OCI-LY3 (cell line): Measurements from ENCODE around the gene VAV2.

Experiments used
- H2AFZ ChIP-seq: fragments of 200-600, 300-600 bp; shearing (Covaris generic); 2 replicates; pipeline ENCODE4 v1.6.0; 2014; ENCODE audit warnings: antibody characterized with exemption, low read depth, low read length
- H3K27ac ChIP-seq: fragments of 200-600, 300-600 bp; sonication (generic); 2 replicates; pipeline ENCODE4 v1.5.1; 2014; ENCODE audit warnings: mild to moderate bottlenecking, low read length, moderate library complexity, mixed read lengths
- H3K27me3 ChIP-seq: fragments of 200-600, 300-600 bp; sonication (generic); 2 replicates; pipeline ENCODE4 v1.6.1; 2014; ENCODE audit warnings: low read depth, low read length, mixed read lengths
- H3K36me3 ChIP-seq: fragments of 200-600, 300-600 bp; sonication (generic); replicated peaks from 2 replicates; pipeline ENCODE3; 2014; ENCODE audit warnings: low read depth, low read length, mixed read lengths
- H3K4me1 ChIP-seq: fragments of 300-600, 200-600 bp; sonication (generic); 2 replicates; pipeline ENCODE4 v1.6.1; 2014; ENCODE audit warnings: low read length, mixed read lengths
- H3K4me2 ChIP-seq: fragments of 200-600, 300-600 bp; sonication (generic); 2 replicates; pipeline ENCODE4 v1.6.1; 2014; ENCODE audit warnings: low read length, mixed read lengths
- H3K4me3 ChIP-seq: fragments of 300-600, 200-600 bp; sonication (generic); 2 replicates; pipeline ENCODE4 v1.5.1; 2014; ENCODE audit warnings: antibody characterized with exemption, mild to moderate bottlenecking, low read length, moderate library complexity
- H3K79me2 ChIP-seq: fragments of 300-600, 200-600 bp; shearing (Covaris generic); 2 replicates; pipeline ENCODE4 v1.6.1; 2014; ENCODE audit warnings: mild to moderate bottlenecking, low read length, mixed read lengths
- H3K9ac ChIP-seq: fragments of 300-600, 200-600 bp; shearing (Covaris generic); 2 replicates; pipeline ENCODE4 v1.6.0; 2014; ENCODE audit warnings: mild to moderate bottlenecking, low read length, moderate library complexity
- H3K9me3 ChIP-seq: fragments of 200-600, 300-600 bp; shearing (Covaris generic); 2 replicates; pipeline ENCODE4 v1.6.1; 2014; ENCODE audit warnings: low read length, mixed read lengths; ENCODE audit not compliant: insufficient read depth
- H4K20me1 ChIP-seq: fragments of 200-600, 300-600 bp; sonication (generic); 2 replicates; pipeline ENCODE4 v1.6.1; 2016; ENCODE audit warnings: low read length, mixed read lengths; ENCODE audit not compliant: insufficient read depth
- CTCF ChIP-seq: fragments of 200-600, 300-600 bp; sonication (generic); IDR thresholded peaks from 2 replicates; pipeline ENCODE4 v1.5.1; 2014; ENCODE audit warnings: antibody characterized with exemption, low read length, low read depth
- EZH2phosphoT487 ChIP-seq: fragments of 200-600 bp; shearing (Covaris generic); IDR thresholded peaks from 2 replicates; pipeline ENCODE4 v1.6.1; 2018; ENCODE audit warnings: antibody characterized with exemption, mixed run types, low read depth

The VAV2 gene

GRCh38 chr9:133995012-133995896 lies 3.1 kb upstream of the VAV2 start:
- Histone ChIP-seq H3K36me3 (no peaks in the 10 kb centered on the region), H3K4me1 (peaks cover 20% of the 10 kb centered on the region), H3K27ac (no peak overlapping the region), H3K4me2 (no peak overlapping the region), H4K20me1 (peaks cover 13% of the 10 kb centered on the region), H2AFZ (no peak overlapping the region), H3K9ac (no peak overlapping the region), H3K79me2 (peaks cover 23% of the 10 kb centered on the region), H3K4me3 (no peak overlapping the region), H3K27me3 (no peaks in the 10 kb centered on the region), H3K9me3 (no peaks in the 10 kb centered on the region)
- TF ChIP-seq EZH2phosphoT487 (no peak), CTCF (peak; percentile 45)

GRCh38 chr9:133994353-133995011 lies 2.4 kb upstream of the VAV2 start:
- Histone ChIP-seq H4K20me1 (peaks cover 21% of the 10 kb centered on the region), H3K27ac (no peak overlapping the region), H3K4me2 (peak overlapping the region; percentile 100; the same call in 1 of the 2 replicates), H3K4me1 (peaks cover 26% of the 10 kb centered on the region), H3K27me3 (no peaks in the 10 kb centered on the region), H3K36me3 (no peaks in the 10 kb centered on the region), H2AFZ (no peak overlapping the region), H3K79me2 (peaks cover 30% of the 10 kb centered on the region), H3K9ac (no peak overlapping the region), H3K4me3 (no peak overlapping the region), H3K9me3 (no peaks in the 10 kb centered on the region)
- TF ChIP-seq EZH2phosphoT487, result no peak
- peak; percentile 93 for TF ChIP-seq CTCF

GRCh38 chr9:133993635-133994253 lies 1.6 kb upstream of the VAV2 start:
- Histone ChIP-seq H3K27me3 (no peaks in the 10 kb centered on the region), H3K9me3 (no peaks in the 10 kb centered on the region), H4K20me1 (peaks cover 24% of the 10 kb centered on the region), H3K36me3 (no peaks in the 10 kb centered on the region), H3K4me2 (peak overlapping the region; percentile 100), H3K79me2 (peaks cover 37% of the 10 kb centered on the region), H3K27ac (no peak overlapping the region), H3K9ac (peak overlapping the region; percentile 94), H2AFZ (no peak overlapping the region), H3K4me1 (peaks cover 26% of the 10 kb centered on the region), H3K4me3 (peak overlapping the region; percentile 90)
- no peak for TF ChIP-seq CTCF
- no peak for TF ChIP-seq EZH2phosphoT487
